Heart left ventricle (tissue), 13 donors: ENCODE data around the gene HLA-C.

Source experiments
- CTCF ChIP-seq, 12 donors: fragments of 200-600 bp; sonication (generic) in 4 of 12; IDR thresholded peaks; one replicate each; pipeline versions ENCODE4 v1.5.0 to v1.8.0; 2018 to 2022; ENCODE audit warnings: antibody characterized with exemption in 12 of 12, mild to moderate bottlenecking in 5 of 12
- POLR2A ChIP-seq, 2 donors: fragments of 450-650 bp; IDR thresholded peaks; one replicate each; pipeline ENCODE4 v1.6.1; 2017; ENCODE audit warnings: antibody characterized with exemption in 2 of 2, mild to moderate bottlenecking in 2 of 2, moderate library complexity in 2 of 2
- donor health status: ischemic (EF 13 %, LVEDD 7.1; RV severe dilation, severe dysfunction).
- donor health status: DM: no; HTN: yes; CAD: no.
- donor health status: DM: no; HTN: no; CAD: no.
- donor health status: ischemic (EF 25% LVEDD 6.9; RV normal size, moderate dysfunction).
- donor health status: ischemic (EF 25% LVEDD 5.7; RV mildly dilated, moderate dysfunction).
- donor health status: ischemic (EF 35%, LVEDD 5.7; RV mildly dilated, moderate dysfunction).
- donor health status: nonischemic (EF 11% LVEDD 7.7; RV severe dilation, severe dysfunction).
- donor health status: DM: yes; HTN: yes; CAD: no.
- donor health status: PGD.
- donor health status: ischemic (EF 29% LVEDD 5.4; RV normal size, mild dysfunction).
- donor health status: nonischemic (EF 23%, LVEDD 6.1; RV moderate dilation, normal function).

- TF ChIP-seq CTCF (IDR thresholded peaks at IDR 0.05), result no peak
- TF ChIP-seq POLR2A (IDR thresholded peaks at IDR 0.05), result no peak
These were observed 32.8 kb upstream of the HLA-C start for GRCh38 chr6:31304683-31305082.
